HG03565 (cell line): ENCODE measurements around the gene STMND1.

Experiments used
- ATAC-seq: cut with Tn5 transposase; IDR thresholded peaks from one replicate; pipeline ENCODE4 v1.9.1; 2021; ENCODE audit warnings: mild to moderate bottlenecking, moderate library complexity; ENCODE audit not compliant: unreplicated experiment

The STMND1 gene

GRCh38 chr6:17157617-17158016, 55.8 kb downstream of the STMND1 start:
- no peak for ATAC-seq

- ATAC-seq: no peak
These were observed 57.4 kb downstream of the STMND1 start for GRCh38 chr6:17159240-17159639.

GRCh38 chr6:17161076-17161475, 59.2 kb downstream of the STMND1 start:
- no peak for ATAC-seq

GRCh38 chr6:17165383-17165782, 63.5 kb downstream of the STMND1 start:
- no peak for ATAC-seq

GRCh38 chr6:17167327-17167979, 65.6 kb downstream of the STMND1 start:
- no peak for ATAC-seq

GRCh38 chr6:17169291-17169690, 67.4 kb downstream of the STMND1 start:
- no peak for ATAC-seq

- no peak for ATAC-seq
These were observed 67.9 kb downstream of the STMND1 start for GRCh38 chr6:17169711-17170110.

- no peak for ATAC-seq
These were observed 71.1 kb downstream of the STMND1 start for GRCh38 chr6:17172836-17173470.

- ATAC-seq: no peak
These were observed 76.5 kb downstream of the STMND1 start for GRCh38 chr6:17178326-17178725.

GRCh38 chr6:17178754-17179529, 77.1 kb downstream of the STMND1 start:
- no peak for ATAC-seq

GRCh38 chr6:17179530-17180073, 77.8 kb downstream of the STMND1 start:
- no peak for ATAC-seq
